Fibroblast of peridontal ligament (primary cell): ENCODE measurements around the gene TCF12.
"Not testable (repeated sequence)": the region's sequence is repeated elsewhere in the genome, so short reads cannot be mapped to it uniquely, and the experiment has no call there.

ENCODE experiments used
- DNase-seq: peaks from one replicate; pipeline ENCODE4 v3.0.0-alpha.2; 2010; ENCODE audit errors: extremely low read depth

Gene TCF12

DNA sequence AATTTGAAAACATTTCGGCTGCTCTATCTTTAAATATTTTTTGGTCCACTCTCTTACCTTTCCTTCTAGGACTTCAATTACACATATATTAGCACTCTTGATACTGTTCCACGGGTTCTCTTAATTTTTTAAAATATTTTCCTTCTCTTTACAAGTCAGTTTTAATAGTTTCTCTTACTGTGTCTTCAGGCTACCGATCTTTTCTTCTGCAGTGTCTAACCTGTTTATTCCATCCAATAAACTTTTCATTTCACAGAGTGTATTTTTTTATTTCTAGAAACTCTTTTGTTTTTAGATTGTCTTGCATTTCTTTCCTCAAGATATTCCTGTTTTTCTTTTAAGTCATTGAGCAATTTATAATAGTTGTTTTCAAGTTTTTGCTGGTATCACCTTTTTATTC is 27.7 kb downstream of the TCF12 start:
- no peak for DNase-seq

DNA sequence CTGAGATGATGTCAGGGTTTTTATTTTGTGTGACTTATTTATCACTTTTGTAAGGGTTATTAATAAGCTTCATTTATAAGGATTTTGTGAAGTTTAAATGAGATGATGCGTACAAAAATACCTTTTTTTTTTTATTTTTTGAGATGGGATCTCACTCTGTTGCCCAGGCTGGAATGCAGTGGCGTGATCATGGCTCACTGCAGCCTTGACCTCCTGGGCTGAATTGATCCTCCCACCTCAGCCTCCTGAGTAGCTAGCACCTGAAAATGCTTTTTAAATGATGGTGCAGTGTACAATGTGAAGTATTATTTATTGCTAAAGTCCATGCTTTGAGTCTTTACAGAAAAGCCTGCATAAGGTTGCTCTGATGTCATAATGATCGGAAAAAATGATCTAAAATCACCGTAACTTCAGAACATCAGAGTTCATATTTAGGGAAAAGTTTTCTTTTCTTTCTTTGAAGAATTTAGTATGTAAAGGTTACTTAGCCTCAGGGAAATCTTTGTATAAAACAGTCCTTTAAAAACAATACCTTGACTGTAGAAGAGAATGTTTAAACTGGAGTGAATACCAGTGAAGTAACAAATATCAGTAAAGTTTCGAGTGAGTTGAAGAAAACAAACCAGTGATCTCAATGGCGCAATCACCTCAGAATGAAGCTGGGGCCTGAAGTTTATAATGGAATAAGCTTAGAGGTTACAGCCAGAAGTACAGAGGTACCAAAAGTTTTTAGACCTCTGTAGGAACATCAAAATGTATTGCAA is 29.7 kb downstream of the TCF12 start:
- peak; percentile 50 for DNase-seq

DNA sequence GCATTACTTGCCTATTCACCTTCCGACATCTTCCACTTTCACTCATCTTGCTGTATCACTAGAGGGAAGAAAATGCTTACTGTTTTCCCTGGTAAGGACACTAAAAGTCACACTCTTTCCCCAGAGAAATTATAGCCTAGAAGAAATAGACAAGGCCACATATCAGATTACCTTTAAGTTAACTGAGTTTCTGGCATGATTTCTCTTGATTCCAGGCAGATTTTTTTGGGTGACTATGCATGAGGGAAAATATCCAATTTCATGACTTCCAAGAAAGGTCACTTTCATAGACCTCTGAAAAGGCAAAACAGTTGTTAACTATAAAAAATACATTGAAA is 30.3 kb downstream of the TCF12 start:
- DNase-seq: peak; percentile 56

DNA sequence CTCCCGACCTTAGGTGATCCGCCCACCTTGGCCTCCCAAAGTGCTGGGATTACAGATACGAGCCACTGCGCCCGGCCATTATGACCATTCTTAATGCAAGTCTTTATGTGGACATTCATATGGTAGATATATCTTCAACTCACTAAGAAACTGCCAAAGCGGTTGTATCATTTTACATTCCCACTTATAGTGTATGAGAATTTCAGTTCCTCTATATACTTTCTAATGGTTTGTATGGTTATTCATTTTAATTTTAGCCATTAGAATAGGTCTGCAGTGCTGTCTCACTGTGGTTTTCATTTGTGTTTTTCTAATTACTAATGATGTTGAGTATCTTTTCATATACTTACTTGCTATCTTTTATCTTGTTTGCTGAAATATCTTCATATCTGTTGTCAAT is 32.5 kb downstream of the TCF12 start:
- DNase-seq: no peak

DNA sequence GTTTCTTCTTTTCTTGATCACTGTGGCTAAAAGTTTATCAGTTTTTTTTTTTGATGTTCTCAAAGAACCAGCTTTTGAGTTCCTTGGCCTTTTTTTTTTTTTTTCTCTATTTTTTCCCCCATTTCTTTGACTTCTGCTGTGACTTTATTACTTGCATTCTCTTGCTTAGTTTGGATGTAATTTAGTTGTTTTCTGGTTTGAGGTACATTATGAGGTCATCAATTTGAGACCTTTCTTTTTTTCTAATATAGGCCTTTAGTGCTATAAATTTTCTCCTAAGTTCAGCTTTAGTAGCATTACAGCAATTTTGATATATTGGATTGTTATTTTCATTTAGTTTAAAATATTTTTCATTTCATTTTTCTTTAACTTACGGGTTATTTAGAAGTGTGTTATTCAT is 35.3 kb downstream of the TCF12 start:
- no peak for DNase-seq

DNA sequence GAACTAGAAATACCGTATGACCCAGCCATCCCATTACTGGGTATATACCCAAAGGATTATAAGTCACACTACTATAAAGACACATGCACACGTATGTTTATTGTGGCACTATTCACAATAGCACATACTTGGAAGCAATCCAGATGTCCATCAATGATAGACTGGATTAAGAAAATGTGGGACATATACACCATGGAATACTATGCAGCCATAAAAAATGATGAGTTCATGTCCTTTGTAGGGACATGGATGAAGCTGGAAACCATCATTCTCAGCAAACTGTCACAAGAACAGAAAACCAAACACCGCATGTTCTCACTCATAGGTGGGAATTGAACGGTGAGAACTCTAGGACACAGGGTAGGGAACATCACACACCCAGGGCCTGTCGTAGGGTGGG is 36.6 kb downstream of the TCF12 start:
- DNase-seq: not testable (repeated sequence)

DNA sequence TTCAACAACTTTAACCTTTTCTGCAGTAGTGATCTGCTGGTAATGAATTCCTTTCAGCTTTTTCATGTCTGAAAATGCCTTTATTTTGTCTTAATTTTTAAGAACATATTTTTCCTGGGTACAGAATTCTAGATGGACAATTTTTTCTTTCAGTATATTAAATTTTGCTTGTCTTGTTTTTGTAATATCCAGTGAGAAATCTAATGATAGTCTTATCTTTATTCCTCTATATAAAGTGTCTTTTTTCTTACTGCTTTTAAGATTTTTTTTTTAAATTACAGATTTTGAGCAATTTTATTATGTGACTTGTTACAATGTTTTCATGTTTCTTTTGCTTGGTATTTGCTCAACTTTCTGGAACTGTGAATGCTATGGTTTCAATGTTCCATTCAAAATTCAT is 38.1 kb downstream of the TCF12 start:
- DNase-seq: no peak

DNA sequence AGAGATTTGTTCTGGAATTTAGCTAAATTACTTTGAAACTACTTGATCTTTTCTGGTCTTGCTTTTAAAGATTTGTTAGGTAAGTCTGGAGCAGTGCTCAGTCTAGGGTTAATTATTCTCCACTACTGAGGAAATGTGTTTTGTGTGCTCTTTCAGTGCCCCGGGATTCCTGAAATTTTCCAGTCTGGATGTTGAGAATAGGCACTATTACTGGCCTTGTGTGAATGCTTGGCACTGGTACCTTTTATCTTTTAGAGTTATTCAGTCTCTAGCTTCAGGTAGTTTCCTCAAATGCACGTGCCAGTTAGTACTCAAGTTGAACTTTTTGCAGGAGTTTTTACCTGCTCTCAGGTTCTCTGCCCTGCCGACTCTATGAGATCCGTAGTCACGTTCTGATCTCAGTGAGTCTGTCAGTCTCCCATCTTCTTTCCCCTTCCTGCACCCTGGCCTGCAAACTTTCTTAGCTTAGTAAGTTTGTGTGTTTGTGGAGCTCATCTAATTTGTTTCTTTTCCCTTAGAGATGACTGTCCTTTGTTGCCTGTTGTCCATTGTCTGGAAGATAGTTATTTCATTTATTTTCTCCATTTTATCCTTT is 39.5 kb downstream of the TCF12 start:
- no peak for DNase-seq

DNA sequence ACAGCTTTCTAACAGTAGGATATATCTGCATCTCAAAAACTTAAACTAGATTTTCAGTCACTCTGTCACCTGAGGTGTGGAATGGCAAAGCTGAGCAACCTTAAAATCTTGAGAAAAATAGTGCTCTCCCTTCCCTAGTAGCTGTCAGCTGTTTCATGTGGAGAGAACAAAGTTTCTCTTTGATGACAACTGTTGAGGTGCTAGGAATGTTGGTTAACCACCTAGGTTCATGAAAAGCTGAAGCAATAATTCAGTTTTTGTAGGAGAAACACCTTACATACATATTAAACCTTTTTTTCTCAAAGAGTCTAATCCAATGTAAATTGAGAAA is 40.8 kb downstream of the TCF12 start:
- no peak for DNase-seq

DNA sequence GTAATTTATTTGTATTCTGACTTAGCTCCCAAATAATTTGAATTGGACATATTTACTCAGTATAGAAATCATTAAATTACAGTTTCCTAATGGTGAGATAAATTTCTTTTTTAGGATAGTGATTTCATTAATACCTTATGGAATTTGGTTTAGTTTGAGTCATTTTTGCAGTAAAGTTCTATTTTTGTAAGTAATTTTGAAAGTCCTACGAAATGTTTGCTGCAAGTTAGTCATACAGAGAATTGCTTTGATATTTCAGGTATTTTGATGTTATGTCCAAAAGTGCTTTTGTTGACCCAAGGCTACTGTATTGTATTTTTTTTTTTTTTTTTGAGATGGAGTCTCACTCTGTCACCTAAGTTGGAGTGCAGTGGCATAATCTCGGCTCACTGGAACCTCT is 41.7 kb downstream of the TCF12 start:
- no peak for DNase-seq

DNA sequence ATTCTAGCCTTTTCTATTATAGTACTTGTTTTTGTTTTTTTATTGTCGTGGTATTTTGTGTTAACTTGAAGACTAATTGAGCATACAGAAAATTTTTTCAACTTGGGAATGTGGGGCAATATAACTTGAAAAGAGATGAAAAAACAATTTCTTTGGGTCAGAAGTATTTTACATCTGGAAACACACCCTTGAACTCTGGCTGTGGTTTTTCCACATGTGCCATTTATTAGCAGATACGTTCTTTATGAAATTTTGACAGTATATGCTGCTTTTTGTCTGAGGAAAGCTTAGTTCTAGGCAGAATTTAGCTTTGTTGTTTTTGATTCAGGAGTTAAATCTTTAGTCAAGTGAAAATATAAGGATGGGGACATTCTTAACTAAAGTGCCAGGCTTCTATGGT is 44.7 kb downstream of the TCF12 start:
- peak; percentile 47 for DNase-seq

DNA sequence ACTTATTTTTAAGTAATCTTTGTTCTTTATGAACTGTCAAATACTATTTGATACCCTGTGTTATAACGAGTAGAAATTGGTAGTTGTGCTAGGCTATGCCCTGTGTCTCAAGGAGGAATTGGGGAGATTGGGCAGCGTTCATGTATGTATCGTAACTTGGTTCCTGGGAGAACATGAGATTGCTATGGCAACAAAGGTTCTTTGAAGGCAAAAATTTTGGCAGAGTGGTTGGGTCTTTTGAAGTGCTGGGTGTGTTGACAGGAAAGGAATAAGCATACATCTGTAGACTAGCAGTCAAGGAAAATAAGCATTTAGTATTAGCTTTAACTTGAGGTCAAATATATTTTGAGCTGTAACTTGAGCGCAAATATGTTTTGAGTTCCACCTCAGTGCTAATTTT is 45.3 kb downstream of the TCF12 start:
- DNase-seq: no peak

DNA sequence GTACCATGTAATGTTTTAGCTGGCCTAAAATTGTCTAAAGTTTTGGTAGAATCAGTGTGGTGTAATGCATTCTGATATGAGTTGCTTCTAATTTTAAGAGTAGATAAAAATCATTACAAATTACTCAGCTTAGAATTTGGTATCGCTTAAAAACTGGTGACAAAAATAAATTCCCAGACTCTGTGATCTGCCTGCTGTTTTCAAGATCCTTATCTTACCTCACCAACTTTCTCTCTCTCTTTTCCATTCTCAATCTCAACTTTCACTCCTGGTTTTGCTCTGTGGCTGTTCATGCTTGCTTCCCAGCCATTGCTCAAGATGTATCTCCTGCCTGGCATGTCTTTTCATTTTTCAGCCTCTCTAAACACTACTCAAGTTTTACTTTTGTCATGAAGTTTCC is 45.7 kb downstream of the TCF12 start:
- DNase-seq: peak; percentile 57

DNA sequence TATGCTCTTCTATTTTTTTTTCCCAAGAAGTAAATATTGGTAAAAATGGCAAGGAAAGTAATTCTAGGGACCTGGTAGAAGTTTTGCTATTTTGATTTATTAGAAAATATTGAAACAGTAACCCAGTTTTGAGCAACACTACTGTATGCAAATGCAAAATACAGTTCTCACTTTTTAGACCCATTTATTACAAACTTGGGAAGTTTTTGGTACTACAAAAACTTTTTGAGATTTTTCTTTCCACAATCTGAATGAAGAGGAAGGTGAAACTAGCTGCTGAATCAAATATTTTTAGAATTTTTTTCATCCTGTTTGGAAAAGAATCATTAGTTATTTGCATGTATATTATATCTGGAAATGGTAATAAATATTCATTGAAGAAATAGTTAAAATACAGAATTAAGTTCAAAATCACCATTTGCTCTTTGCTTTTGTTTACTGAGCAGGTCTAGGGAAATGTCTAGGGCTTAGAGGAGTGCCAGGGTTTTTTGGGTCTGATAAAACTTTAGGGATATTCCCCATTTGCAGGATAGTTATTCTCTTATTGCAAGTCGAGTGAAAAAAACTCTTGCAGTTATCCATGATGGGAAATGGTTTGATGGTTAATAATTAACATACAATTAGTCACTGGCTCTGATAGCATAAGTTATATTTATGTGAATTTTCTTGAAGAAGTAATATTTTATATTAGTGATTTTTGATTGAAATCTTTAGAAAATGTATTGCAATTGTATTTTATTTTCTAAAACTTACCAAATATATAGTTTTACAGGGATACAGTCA is 47.0 kb downstream of the TCF12 start:
- DNase-seq: no peak

DNA sequence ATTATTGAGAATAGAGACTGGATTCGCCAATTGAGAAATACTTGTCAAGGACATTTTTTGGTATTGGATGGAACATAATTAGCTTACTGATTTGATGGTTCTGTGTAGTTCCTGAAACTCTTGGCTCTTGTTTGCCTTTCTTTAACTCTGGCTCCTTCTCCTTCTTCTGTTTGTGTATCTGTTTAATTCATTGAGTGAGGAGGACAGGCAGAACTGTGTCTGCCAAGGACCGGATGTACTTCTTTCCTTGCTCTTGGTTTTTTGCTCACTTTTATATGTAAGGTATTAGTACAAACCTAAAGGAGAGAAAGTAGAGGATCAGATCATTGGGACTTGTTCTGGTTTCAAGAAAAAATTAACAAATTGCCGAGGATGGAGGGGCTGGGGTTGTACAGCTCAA is 48.9 kb downstream of the TCF12 start:
- DNase-seq: no peak

DNA sequence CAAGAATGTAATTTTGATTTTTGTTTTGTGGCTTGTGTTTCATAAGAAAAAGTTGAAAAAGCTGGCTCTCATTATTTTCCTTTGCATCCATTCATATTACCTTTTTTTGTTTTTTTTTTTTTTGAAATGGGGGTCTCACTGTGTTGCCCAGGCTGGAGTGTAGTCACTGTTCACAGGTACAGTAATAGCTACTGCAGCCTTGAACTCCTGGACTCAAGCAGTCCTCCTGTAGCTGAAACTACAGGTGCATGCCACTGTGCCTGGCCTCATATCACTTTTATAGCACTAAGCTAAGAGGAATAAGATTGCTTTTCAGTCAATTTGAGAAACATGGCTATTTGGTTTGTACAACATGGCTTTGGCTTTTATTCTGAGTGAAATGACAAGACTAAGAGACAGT is 49.8 kb downstream of the TCF12 start:
- no peak for DNase-seq

DNA sequence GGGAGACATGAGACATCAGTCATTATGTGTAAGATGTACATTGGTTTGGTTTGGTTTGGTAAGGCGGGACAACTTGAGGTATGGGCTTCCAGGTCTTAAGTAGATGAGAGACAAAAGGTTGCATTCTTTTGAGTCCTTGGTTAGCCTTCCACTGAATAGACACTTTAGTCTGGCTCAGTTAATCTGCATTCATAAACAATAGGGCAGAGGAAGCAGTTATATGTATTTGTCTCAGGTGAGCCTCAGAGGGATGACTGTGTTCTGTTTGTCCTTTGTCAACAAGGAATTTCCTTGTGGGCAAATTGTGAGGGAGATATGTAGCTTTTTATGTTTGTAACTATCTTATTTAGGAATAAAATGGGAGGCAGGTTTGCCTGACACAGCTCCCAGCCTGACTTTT is 50.4 kb downstream of the TCF12 start:
- no peak for DNase-seq

DNA sequence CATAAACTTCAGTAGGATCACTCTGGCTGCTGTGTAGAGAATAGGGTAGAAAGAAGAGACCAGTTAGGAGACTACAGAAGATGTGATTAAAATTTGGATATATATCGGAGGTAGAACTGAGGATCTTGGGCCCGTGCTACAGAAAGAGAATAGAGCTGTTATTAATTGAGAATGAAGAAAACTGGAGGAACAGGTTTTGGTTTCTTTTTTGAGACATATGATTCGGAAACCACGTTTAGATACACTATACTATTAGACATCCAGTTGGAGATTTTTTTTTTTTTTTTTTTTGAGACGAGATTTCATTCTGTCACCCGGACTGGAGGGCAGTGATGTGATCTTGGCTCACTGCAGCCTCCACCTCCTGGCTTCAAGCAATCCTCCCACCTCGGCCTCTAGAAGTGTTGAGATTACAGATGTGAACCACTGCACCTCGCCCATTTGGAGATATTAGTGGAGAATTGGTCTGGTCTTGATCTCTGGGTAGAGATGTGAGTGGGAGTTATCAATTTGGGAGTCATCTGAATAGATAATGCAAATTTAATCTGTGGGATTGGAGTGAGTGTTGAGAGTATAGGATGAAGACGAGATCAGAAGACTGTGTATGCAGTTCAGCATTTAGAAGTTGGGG is 50.9 kb downstream of the TCF12 start:
- DNase-seq: no peak

DNA sequence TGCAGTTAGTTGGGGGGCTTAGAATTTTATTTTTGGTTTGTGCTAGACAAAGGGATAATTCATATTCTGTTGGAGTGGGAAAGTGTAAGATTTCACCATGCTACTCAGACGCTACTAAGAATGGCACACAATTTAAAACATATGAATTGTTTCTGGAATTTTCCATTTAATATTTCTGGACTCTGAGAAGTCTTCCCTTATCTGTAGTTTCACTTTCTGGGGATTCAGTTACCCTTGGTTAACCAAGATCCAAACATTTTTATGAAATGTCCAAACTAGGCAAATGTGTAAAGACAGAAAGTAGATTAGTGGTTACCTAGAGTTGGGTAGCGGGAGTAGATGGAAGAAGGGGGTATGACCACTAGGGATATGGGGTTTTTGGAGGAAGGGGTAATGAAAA is 53.1 kb downstream of the TCF12 start:
- peak; percentile 59 for DNase-seq

DNA sequence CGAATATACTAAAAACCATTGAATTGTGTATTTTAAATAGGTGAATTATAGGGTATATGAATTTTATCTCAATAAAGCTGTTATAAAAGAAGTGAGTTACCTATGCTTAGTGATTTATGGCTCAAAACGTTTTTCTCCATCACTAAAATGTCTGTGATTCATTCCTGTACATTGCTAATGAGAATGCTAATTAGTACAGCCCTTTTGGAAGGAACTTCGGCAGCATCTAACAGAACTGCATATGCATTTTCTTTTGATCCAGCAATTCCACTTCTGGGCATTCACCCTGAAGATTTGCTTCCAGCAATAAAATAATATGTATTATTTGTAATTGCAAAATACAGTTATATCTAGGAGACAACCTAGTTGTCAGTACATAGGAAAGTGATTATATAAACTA is 53.6 kb downstream of the TCF12 start:
- DNase-seq: no peak

DNA sequence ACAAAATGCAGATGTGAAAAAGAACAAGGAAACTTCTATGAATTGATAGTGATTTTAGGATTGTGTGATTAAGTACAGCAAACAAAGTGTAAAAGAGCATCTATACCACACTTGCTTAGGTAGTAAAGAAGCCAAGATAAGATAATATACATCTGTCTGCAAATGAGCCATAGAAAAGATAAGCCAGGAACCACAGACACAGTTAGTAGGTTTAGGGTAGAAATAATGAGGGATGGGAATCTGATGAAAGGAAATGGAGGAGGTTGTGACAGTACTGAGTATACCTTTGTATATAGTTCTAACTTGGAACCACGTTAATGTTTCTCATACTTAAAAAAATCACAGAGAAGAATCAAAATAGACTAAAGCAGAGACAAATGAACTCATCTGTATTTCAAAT is 54.0 kb downstream of the TCF12 start:
- no peak for DNase-seq

DNA sequence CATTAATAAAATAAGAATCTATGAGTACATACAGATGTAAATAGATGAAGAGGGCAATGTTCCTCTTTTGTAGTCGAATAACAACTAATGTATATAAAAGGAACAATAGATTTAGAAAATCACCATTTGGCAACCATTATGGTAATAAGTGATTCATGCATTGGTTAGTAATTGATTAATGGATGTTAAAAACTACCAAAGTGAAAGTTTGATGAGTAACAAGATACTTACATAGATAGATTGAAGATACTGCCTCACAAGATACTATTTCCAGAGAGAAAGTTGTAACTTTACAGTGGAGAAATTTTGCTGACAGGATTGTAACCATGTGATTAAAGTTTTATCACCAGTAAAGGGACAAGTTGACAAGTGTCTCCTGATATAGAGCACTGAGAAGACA is 55.0 kb downstream of the TCF12 start:
- no peak for DNase-seq

DNA sequence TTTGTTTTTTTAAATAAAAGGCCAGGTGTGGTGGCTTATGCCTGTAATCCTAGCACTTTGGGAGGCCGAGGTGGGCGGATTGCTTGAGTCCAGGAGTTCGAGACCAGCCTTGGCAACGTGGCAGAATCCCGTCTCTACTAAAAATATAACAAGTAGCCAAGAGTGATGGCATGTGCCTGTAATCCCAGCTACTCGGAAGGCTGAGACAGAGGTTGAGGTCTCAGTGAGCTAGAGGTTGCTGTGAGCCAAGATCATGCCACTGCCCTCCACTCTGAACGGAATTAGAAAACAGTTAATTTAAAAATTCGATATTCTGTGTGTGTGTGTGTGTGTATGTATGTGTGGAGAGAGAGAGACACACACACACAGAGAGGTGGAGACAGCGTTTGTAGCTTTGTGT is 58.8 kb downstream of the TCF12 start:
- DNase-seq: no peak
